ENCODE results near the gene SPINK4. TPM values are rescaled to one million over a fixed set of nuclear protein-coding genes. Genes with fewer than 3 reads are reported as not detected.

The SPINK4 gene
- total RNA-seq, 2 experiments from 2014 or later, result not detected

DNA sequence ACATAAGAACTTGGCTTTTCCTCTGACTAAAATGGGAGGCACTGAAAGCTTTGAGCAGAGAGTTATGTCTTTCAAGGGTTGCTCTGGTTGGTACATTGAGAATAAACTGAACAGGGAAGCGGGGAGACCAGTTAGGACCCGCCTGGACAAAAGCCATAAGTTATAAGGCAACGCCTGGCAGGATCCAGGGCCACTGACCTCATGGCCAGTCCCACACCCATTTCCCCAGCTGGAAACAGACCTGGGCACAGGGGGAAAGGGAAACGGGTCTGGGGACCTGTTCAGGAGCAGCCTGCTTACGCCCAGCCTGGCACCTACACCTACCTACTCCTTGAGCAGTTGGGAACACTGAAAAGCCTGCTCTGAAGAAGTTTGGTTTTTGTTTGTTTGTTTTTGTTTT lies 1.3 kb downstream of the SPINK4 start:
- intact Hi-C loops (cut with micrococcal nuclease), result no loop called here
- H3K4me3 Mint-ChIP-seq, result no peak overlapping the region
- H3K4me1 Mint-ChIP-seq (ENCODE audit: low read depth), result no peaks in the 10 kb centered on the region
- ATAC-seq, result no peak
- TF ChIP-seq, protein P1, sequence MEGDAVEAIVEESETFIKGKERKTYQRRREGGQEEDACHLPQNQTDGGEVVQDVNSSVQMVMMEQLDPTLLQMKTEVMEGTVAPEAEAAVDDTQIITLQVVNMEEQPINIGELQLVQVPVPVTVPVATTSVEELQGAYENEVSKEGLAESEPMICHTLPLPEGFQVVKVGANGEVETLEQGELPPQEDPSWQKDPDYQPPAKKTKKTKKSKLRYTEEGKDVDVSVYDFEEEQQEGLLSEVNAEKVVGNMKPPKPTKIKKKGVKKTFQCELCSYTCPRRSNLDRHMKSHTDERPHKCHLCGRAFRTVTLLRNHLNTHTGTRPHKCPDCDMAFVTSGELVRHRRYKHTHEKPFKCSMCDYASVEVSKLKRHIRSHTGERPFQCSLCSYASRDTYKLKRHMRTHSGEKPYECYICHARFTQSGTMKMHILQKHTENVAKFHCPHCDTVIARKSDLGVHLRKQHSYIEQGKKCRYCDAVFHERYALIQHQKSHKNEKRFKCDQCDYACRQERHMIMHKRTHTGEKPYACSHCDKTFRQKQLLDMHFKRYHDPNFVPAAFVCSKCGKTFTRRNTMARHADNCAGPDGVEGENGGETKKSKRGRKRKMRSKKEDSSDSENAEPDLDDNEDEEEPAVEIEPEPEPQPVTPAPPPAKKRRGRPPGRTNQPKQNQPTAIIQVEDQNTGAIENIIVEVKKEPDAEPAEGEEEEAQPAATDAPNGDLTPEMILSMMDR (IDR thresholded peaks at IDR 0.05), result no peak
- DNase-seq, result no peak
- no peaks in the 10 kb centered on the region for H3K9me3 Mint-ChIP-seq
- H3K27ac Mint-ChIP-seq, result no peak overlapping the region
- ChIA-PET POLR2A (interaction anchor here (0.6 to 1.1 kb wide), 3 partner anchors 11 to 240 kb away, joined by 3 read pairs; no protein-coding TSS in a partner anchor), CTCF (interaction anchor here (1.4 to 3.2 kb wide), 3 partner anchors 15 to 160 kb away, joined by 3 to 14 read pairs (median 5); no protein-coding TSS in a partner anchor)
- no peaks in the 10 kb centered on the region for H3K27me3 Mint-ChIP-seq
- no peaks in the 10 kb centered on the region for H3K36me3 Mint-ChIP-seq (ENCODE audit: low read depth)

DNA sequence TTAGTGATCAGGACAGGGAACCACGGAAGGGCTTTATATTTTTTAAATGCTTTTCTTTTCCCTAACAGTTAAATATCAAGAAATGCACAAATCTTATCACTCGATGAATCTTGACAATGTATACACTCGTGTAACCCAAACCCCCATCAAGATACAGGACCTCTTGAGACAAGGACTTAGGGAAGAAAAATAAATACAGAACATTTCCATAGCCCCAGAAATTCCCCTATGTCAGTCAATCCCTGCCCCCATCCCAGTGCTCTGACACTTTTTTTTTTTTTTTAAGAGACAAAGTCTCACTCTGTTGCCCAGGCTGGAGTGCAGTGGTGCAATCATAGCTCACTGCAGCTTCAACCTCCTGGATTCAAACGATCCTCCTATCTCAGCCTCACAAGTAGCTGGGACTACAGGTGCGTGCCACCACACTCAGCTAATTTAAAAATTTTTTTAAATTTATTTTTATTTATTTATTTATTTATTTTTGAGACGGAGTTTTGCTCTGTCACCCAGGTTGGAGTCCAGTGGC lies 2.7 kb downstream of the SPINK4 start:
- no peak for DNase-seq
- H3K27me3 Mint-ChIP-seq, result no peaks in the 10 kb centered on the region
- ATAC-seq, result no peak
- TF ChIP-seq, protein P1 (IDR thresholded peaks at IDR 0.05), result no peak
- H3K27ac Mint-ChIP-seq, result no peak overlapping the region
- ChIA-PET POLR2A (interaction anchor here (0.7 to 2.5 kb wide), 4 partner anchors 10 to 218 kb away, joined by 3 to 8 read pairs (median 4); no protein-coding TSS in a partner anchor), CTCF (interaction anchor here (0.9 to 3.2 kb wide), 4 partner anchors 9 to 72 kb away, joined by 3 to 14 read pairs (median 4); no protein-coding TSS in a partner anchor)
- no peaks in the 10 kb centered on the region for H3K9me3 Mint-ChIP-seq
- no peak overlapping the region for H3K4me3 Mint-ChIP-seq
- peaks cover 4% of the 10 kb centered on the region for H3K36me3 Mint-ChIP-seq (ENCODE audit: low read depth)
- H3K4me1 Mint-ChIP-seq (ENCODE audit: low read depth), result no peaks in the 10 kb centered on the region
- intact Hi-C loops (cut with micrococcal nuclease), result no loop called here

DNA sequence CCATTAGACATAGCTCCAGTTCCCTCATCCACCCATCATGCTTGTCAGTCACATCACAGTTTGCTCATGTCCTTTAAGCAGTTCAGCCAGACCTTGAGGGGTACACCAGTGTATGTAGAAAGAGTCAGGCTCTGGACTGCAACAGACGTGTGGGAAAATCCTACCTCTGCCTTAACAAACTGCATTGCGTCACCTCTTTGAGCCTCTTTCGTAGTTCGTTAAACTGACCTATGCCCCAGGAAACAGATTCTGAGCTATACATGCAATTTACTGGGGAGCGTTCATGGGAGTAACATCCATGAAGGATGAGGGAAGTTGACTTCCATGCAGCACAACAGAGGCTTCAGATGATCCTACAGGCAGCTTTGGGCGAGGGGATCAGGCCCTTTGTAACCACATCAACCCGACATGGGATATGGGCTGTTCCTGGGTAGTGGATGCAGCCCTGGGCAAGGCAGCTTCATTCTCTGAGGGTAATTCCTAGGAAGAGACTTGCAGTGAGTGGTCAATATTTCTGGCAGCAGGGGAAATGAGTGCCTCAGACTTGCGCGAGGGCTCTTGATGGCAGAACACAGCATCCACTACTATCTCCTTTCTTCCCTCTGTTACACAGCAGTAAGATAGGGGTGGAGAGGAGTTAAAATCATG lies 4.3 kb downstream of the SPINK4 start:
- Mint-ChIP-seq H3K4me1 (ENCODE audit: low read depth) (no peaks in the 10 kb centered on the region), H3K4me3 (no peak overlapping the region), H3K36me3 (ENCODE audit: low read depth) (peaks cover 7% of the 10 kb centered on the region), H3K27ac (no peak overlapping the region), H3K27me3 (no peaks in the 10 kb centered on the region), H3K9me3 (no peaks in the 10 kb centered on the region)
- ChIA-PET POLR2A (interaction anchor here (1.0 to 2.5 kb wide), 2 partner anchors 9 to 20 kb away, joined by 3 to 8 read pairs; partner anchors contain the start of genes BAG1 and CHMP5), CTCF (interaction anchor here (0.8 kb wide), 1 partner anchor 18 kb away, joined by 3 read pairs; no protein-coding TSS in a partner anchor)
- intact Hi-C loops (cut with micrococcal nuclease), result no loop called here
- TF ChIP-seq, protein P1 (IDR thresholded peaks at IDR 0.05), result no peak
- ATAC-seq, result no peak
- no peak for DNase-seq

DNA sequence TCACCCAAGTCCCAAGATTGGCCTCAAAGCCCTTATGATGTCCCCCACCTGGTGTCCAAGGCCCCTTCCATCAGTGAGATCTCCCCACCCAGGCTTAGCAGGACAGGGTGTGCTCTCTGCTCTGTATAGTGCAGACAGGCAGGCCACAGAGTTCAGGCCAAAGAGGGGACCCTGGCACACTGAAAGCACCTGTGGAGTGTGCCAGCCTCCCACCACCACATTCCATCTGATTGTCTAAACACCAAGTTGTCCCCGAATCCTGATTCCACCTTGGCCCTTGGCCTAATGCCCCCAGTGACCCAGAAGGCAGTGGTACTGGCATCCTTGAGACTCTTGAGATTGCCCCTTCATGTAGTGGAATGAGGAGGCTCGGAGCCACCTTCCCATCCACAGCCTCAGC lies 5.4 kb downstream of the SPINK4 start:
- ATAC-seq (no peak), DNase-seq (no peak)
- Mint-ChIP-seq H3K27ac (no peak overlapping the region), H3K36me3 (ENCODE audit: low read depth) (peaks cover 9% of the 10 kb centered on the region), H3K9me3 (no peaks in the 10 kb centered on the region), H3K4me1 (ENCODE audit: low read depth) (no peaks in the 10 kb centered on the region), H3K4me3 (no peak overlapping the region), H3K27me3 (no peaks in the 10 kb centered on the region)
- POLR2A ChIA-PET, result interaction anchor here (1.0 kb wide), 1 partner anchor 19 kb away, joined by 3 read pairs; the partner anchor contains the start of genes BAG1 and CHMP5
- TF ChIP-seq, protein P1 (IDR thresholded peaks at IDR 0.05), result no peak
- CTCF ChIA-PET, result no interaction called here
- intact Hi-C loops (cut with micrococcal nuclease), result no loop called here
